GOT3 (cell line): ENCODE data around the gene KRT82.
"Not testable (repeated sequence)": the region's sequence is repeated elsewhere in the genome, so short reads cannot be mapped to it uniquely, and the experiment has no call there.

Experiments
- DNase-seq: peaks from one replicate; lab custom pipeline; 2025; ENCODE audit warnings: mixed read lengths; lab: John Stamatoyannopoulos, UW

KRT82 gene

DNA sequence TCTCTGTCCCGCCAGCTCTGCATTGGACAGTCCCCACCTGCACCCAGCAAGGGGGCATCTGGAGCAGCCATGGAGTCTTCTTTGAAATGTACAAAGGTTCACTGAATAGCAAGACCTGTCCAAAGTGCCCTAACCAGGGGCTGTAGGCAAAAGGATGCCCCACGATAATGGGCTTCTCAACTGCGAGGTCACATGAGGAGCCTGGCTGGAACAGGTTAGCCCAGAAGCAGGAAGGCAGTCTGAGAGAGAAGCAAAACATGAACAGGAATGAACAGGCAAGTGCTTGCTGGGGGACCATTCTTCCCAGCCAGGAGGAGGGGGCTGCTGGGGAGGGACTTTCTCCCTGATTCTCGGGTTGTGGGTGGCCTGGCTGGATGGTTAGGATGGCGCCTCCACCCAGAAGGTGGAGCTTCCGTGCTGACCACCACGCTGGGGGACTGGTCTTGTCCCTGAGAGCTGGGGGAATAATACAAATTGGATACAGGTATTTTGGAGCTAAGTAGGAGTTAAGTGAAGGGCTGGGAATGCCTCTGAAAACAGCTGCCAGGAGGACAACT, 46.0 kb downstream of the KRT82 start:
- DNase-seq, result no peak

- no peak for DNase-seq
Measured at GRCh38 chr12:52359621-52360061, 46.5 kb downstream of the KRT82 start.

- DNase-seq, result no peak
Measured at GRCh38 chr12:52358575-52359350, 47.4 kb downstream of the KRT82 start.

GRCh38 chr12:52356762-52357580, 49.2 kb downstream of the KRT82 start:
- no peak for DNase-seq

DNA sequence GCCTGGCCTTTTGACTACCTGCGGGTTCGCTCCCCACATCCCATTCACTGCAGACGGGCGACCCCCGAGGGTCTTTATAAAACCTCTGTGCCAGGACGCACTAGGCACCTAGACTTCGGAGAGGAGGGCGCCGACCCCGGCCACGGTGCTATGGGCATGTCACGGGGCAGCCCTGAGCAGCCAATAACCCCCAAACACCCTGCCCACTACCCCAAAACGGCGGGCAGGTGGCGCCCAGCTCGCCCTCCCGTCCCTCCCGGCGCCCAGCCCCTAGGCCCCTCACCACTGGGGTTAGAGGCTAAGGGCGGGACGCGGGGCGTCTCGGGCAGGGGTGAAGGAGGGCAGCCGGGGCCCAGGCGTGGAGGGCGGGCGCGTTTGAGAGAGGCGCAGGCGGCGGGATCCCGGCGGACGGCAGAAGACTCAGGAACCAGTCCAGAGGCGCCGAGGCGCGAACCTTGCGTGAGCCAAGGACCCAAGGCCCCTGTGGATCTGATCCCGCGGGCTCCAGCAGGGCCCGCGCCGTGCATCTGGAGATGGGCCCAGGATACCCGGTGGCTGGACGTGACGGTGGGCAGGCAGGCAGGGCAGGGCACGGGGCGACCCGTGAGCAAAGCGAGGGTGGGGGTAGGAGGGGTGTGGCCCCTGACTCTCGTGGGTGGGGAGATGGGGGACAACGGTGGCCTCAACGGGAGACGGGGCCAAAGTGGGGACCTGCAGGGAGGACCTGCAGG, 49.9 kb downstream of the KRT82 start:
- DNase-seq, result no peak

DNA sequence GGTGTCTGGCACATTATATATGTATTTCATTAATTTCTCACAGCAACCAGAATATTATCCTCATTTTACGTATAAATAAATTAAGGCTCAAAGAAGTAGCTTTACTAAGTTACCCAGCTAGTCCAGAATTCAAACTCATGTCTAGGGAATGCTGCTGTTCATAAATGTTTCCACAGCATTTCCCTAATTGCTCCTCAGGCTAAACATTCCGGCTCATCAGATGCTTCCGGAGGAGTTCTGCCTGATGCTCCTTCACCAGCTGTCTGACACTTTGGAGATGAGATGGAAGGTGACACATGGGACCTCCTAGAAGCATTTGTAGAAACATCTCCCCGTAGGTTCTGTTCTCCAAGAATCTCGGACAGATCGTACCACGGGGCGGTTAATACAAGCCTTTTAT, 51.0 kb downstream of the KRT82 start:
- no peak for DNase-seq

DNA sequence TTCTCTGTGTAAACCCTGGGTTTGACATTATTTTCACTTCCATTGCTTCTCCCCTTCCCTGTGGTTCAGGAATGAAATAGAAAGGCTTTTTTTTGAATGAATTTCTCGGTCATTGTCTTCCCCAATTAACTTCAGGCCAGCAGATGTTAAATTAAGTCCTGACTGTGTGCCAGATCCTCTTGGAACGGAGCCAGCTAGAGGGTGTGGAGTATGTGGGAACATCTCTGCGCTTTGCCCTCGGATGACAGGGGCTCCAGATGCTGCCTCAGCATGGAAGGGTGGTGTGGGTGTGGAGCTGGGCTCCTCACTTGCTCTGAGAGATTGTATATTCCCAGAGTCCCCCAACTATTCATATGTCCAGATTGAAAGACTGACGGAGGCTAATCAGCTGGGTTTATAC, 51.9 kb downstream of the KRT82 start:
- DNase-seq, result no peak

- DNase-seq, result no peak
Measured at GRCh38 chr12:52353766-52354165, 52.4 kb downstream of the KRT82 start.

DNA sequence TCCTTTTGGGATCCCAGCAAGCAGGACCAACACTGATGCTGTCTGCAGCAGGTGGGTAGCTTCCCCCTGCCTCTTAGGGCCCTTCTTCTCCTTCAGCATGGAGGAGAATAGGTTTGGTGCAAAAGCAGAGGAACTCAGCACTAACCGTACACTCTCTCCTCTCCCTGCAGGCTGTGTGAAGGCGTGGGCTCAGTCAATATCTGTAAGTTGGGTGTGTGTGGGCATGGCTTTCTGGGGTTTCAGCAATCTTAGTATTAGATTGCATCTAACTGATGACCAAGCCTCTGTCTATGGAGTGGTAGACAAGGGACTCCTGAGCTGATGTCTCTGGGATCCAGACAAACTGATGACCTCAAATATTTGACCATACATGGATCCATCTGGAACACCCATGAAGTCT, 53.2 kb downstream of the KRT82 start:
- no peak for DNase-seq

GRCh38 chr12:52351196-52352059, 54.7 kb downstream of the KRT82 start:
- no peak for DNase-seq

- no peak for DNase-seq
Measured at GRCh38 chr12:52350786-52351185, 55.3 kb downstream of the KRT82 start.

DNA sequence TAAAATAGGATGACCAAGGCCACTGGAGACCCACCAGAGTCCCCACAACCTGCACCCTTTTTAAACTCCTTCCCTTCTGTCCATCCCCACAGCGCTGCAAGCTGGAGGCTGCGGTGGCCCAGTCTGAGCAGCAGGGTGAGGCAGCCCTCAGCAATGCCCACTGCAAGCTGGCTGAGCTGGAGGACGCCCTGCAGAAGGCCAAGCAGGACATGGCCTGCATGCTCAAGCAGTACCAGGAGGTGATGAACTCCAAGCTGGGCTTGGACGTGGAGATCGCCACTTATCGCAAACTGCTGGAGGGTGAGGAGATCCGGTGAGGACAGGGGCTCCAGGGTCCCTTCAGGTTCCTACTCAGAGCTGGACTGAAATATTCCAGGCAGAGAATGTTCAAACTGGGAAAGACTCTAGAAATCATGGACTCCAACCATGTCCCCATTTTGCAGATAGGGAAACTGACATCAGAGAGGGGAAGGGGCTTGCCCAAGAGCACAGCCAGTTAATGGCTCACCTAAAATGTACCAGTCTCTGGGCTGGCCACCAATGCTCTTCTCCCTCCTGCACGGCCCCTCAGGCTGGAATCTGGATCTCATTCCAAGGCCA, 56.0 kb downstream of the KRT82 start:
- no peak for DNase-seq

- no peak for DNase-seq
Measured at GRCh38 chr12:52349196-52349595, 56.9 kb downstream of the KRT82 start.

DNA sequence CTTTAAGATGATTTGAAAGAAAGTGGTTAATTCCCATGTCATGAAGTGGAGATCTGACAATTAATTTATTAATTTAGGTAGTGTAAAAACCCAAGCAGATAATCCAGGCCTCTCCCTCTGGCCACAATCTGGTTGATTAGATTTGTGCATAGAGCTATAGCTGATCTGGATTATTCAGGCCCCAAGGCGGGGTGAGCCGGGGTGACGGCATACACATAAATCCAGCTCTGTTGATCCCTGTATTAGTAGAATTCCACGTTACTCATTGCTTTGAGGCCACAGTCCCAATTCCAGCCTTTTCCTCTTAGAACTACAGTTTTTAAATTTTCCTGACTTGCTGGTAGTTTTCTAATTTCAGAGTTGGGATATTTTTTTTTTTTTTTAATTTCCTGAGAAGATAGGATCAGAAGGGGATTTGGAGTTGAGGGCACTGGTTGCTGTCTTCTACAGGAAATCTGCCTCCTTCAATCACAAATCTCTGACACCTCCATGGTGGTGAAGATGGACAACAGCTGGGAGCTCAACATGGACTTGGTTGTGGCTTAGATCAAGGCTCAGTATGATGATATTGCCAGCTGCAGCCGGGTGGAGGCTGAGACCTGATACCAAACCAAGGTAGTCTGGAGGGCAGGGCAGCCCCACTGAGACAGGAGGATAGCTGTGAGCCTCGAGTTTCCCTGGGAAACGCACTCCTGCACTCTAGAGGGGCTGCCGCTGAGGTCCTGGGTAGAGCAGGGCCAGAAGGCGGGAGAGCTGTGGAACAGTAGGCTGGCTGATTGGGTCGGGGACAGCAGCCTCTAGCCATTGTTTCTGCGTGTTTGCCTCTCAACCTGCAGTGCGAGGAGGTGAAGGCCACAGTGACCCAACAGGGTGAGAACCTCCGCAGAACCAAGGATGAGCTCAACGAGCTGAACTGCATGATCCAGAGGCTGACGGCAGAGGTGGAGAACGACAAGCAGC, 58.3 kb downstream of the KRT82 start:
- DNase-seq, result no peak

DNA sequence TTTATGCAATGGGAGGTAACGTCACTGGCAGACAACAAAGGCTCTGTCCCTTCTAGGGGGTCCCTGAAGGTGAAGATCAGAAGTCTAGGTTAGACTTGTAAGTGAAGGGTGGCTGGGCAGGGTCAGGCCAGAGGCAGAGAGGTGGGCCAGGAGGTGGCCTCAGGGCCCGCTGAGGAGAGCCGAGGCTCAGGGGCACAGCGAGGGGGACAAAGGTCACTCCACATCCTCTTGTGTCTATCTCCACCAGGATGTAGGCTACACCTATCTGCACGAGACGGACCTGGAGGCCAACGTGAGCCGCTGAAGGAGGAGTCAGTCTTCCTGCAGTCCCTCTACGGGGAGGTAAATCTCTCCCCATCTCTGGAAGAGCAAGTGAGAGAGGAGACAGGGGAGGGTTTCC, 59.1 kb downstream of the KRT82 start:
- no peak for DNase-seq

DNA sequence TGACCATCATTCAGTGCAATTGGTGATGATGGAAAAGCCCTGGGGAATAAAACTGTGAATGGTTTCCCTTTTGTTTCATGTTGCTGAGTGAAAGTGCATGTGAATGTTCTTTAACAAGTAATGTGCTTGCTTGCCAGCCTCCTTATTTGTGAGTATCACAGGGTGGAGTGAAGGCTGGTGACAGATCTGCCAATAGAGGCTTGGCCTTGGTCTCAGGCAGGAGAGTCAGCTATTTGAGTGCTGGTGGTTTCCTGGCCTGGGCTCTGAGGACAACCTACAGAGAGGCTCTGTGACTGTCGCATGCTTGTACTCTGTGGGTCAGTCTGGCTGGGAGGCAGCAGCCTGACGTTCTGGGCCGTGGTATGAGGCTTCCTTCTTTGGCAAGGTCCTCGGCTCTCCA, 59.5 kb downstream of the KRT82 start:
- DNase-seq, result no peak

DNA sequence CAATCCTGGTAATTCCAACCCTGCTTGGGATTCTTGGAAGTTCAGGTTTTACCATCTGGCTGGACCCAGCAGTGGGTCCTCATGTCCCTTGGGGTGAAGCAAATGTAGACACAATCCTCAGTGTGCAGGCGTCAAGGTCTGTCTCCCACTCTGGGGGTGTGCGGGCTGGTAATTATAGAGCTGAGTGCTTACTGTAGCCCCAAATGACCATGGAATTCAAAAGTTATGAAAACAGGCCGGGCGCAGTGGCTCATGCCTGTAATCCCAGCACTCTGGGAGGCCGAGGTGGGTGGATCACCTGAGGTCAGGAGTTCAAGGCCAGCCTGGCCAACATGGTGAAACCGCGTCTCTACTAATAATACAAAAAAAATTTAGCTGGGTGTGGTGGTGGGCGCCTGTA, 61.1 kb downstream of the KRT82 start:
- DNase-seq, result not testable (repeated sequence)

DNA sequence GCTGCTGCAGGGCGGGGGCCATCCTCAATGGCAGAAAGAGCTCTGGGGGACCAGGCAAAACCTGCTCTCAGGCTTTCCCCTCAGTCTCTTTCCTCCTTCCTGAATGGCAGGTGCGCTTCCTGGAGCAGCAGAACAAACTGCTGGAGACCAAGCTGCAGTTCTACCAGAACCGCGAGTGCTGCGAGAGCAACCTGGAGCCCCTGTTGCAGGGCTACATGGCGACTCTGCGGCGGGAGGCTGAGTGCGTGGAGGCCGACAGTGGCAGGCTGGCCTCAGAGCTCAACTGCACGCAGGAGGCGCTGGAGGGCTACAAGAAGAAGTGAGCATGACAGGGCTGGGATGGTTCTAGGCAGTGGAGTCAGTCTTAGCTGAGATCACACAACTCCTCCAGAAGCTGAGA, 62.0 kb downstream of the KRT82 start:
- DNase-seq, result no peak
